Measurements from ENCODE around the gene CYP2R1. TPM values are rescaled to one million over a fixed set of nuclear protein-coding genes. Genes with fewer than 3 reads are reported as not detected.

The CYP2R1 gene
- total RNA-seq, 1 donor from 2014 or later = 40.1 TPM

GRCh38 chr11:14835496-14836492, 56.2 kb downstream of the CYP2R1 start:
- intact Hi-C loops (cut with DNase I) = no loop called here
- no peak overlapping the region for H3K27ac ChIP-seq
- H3K36me3 ChIP-seq = no peaks in the 10 kb centered on the region
- H3K27me3 ChIP-seq = no peaks in the 10 kb centered on the region
- no peak for DNase-seq (ENCODE audit: low spot score in 2 of 2)
- H3K4me3 ChIP-seq = no peak overlapping the region
- no peaks in the 10 kb centered on the region for H3K9me3 ChIP-seq
- no peaks in the 10 kb centered on the region for H3K4me1 ChIP-seq
- TF ChIP-seq, protein P1, sequence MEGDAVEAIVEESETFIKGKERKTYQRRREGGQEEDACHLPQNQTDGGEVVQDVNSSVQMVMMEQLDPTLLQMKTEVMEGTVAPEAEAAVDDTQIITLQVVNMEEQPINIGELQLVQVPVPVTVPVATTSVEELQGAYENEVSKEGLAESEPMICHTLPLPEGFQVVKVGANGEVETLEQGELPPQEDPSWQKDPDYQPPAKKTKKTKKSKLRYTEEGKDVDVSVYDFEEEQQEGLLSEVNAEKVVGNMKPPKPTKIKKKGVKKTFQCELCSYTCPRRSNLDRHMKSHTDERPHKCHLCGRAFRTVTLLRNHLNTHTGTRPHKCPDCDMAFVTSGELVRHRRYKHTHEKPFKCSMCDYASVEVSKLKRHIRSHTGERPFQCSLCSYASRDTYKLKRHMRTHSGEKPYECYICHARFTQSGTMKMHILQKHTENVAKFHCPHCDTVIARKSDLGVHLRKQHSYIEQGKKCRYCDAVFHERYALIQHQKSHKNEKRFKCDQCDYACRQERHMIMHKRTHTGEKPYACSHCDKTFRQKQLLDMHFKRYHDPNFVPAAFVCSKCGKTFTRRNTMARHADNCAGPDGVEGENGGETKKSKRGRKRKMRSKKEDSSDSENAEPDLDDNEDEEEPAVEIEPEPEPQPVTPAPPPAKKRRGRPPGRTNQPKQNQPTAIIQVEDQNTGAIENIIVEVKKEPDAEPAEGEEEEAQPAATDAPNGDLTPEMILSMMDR (IDR thresholded peaks at IDR 0.05) = no peak

Other genes with a start within 250 kb of the CYP2R1 start
- gene PDE3B, start 248.4 kb downstream of the CYP2R1 start, total RNA-seq = 5.1 TPM
- gene CALCA, start 80.1 kb upstream of the CYP2R1 start, total RNA-seq = not detected
- gene CALCB, start 181.4 kb upstream of the CYP2R1 start, total RNA-seq = not detected
- not detected for gene INSC, start 222.7 kb upstream of the CYP2R1 start, total RNA-seq